H1 (cell line): ENCODE results near the gene GCM1.

Experiments
- ATF2 ChIP-seq: IDR thresholded peaks from 2 replicates; pipeline ENCODE4 v1.6.1; 2012; ENCODE audit warnings: low read length, inconsistent platforms
- BACH1 ChIP-seq: IDR thresholded peaks from 2 replicates; pipeline ENCODE4 v1.6.1; 2012; ENCODE audit warnings: low read length, improper control_type of control experiment
- BRCA1 ChIP-seq: IDR thresholded peaks from 2 replicates; pipeline ENCODE4 v1.6.1; 2012; ENCODE audit warnings: low read depth, low read length, improper control_type of control experiment
- CTCF ChIP-seq, 3 experiments: IDR thresholded peaks; 1 replicate in 2 of 3; 2 replicates in 1 of 3; pipeline versions ENCODE4 v1.5.1 to v1.6.1; 2011; ENCODE audit warnings: low read length in 3 of 3, mild to moderate bottlenecking in 3 of 3, inconsistent platforms in 2 of 3, low read depth in 1 of 3, moderate library complexity in 1 of 3; ENCODE audit not compliant: insufficient read depth in 1 of 3; ENCODE audit errors: control extremely low read depth in 1 of 3
- E2F6 ChIP-seq: IDR thresholded peaks from 2 replicates; pipeline ENCODE4 v1.6.1; 2012; ENCODE audit warnings: inconsistent platforms
- EP300 ChIP-seq, 2 experiments: IDR thresholded peaks; 1 replicate in 1 of 2; 2 replicates in 1 of 2; pipeline ENCODE4 v1.6.1; 2011 to 2012; ENCODE audit warnings: low read depth in 2 of 2, low read length in 2 of 2, mild to moderate bottlenecking in 2 of 2, borderline replicate concordance in 1 of 2, inconsistent platforms in 1 of 2, moderate library complexity in 1 of 2
- EZH2 ChIP-seq: fragments of 200-600 bp; sonication (generic); IDR thresholded peaks from 2 replicates; pipeline ENCODE4 v1.7.1; 2012; ENCODE audit warnings: low read depth, mild to moderate bottlenecking, moderate library complexity, low read length, inconsistent platforms; ENCODE audit not compliant: severe bottlenecking
- GABPA ChIP-seq: IDR thresholded peaks from 2 replicates; pipeline ENCODE4 v1.6.1; 2011; ENCODE audit warnings: mild to moderate bottlenecking, low read length, moderate library complexity, borderline replicate concordance; ENCODE audit not compliant: insufficient read depth
- KDM1A ChIP-seq: fragments of 200-600, 300-600 bp; sonication (generic); IDR thresholded peaks from 2 replicates; pipeline ENCODE4 v1.7.1; 2016; ENCODE audit warnings: mild to moderate bottlenecking, low read length, borderline replicate concordance
- POLR2A ChIP-seq, 2 experiments: IDR thresholded peaks; 1 replicate in 1 of 2; 2 replicates in 1 of 2; pipeline ENCODE4 v1.6.1; 2011; ENCODE audit warnings: low read depth in 2 of 2, low read length in 2 of 2, mild to moderate bottlenecking in 2 of 2; ENCODE audit errors: control extremely low read depth in 1 of 2
- POLR2AphosphoS5 ChIP-seq: IDR thresholded peaks from 2 replicates; pipeline ENCODE4 v1.6.1; 2011; ENCODE audit warnings: low read depth, low read length
- SAP30 ChIP-seq: fragments of 300-600 bp; sonication (generic); IDR thresholded peaks from 2 replicates; pipeline ENCODE4 v1.7.1; 2012; ENCODE audit warnings: low read length, moderate library complexity, mild to moderate bottlenecking, inconsistent platforms; ENCODE audit not compliant: insufficient read depth, insufficient replicate concordance
- SIN3A ChIP-seq, 2 experiments: IDR thresholded peaks in 1 of 2; conservative IDR thresholded peaks in 1 of 2; 2 replicates each; pipeline ENCODE4 v1.6.1; 2011 to 2012; ENCODE audit warnings: low read length in 2 of 2, improper control_type of control experiment in 1 of 2, low read depth in 1 of 2, mild to moderate bottlenecking in 1 of 2
- SP1 ChIP-seq: IDR thresholded peaks from 2 replicates; pipeline ENCODE4 v1.6.1; 2011; ENCODE audit warnings: low read depth, low read length

- TF ChIP-seq KDM1A = no peak
- TF ChIP-seq EZH2 = no peak
- TF ChIP-seq CTCF (IDR thresholded peaks at IDR 0.05; ENCODE audit: control extremely low read depth in 1 of 3, insufficient read depth in 1 of 3, low read depth in 1 of 3, low read length in 3 of 3) = no peak
- TF ChIP-seq SAP30 = no peak
- no peak for TF ChIP-seq EP300 (IDR thresholded peaks at IDR 0.05; ENCODE audit: borderline replicate concordance in 1 of 2, low read depth in 2 of 2, low read length in 2 of 2)
- TF ChIP-seq SIN3A (conservative IDR thresholded peaks at IDR 0.05 in 1 of 2, IDR thresholded peaks at IDR 0.05 in 1 of 2; ENCODE audit: low read depth in 1 of 2, low read length in 2 of 2) = no peak
- no peak for TF ChIP-seq SP1
- TF ChIP-seq ATF2 = no peak
- TF ChIP-seq BRCA1 = no peak
- no peak for TF ChIP-seq E2F6
- no peak for TF ChIP-seq GABPA
- TF ChIP-seq POLR2AphosphoS5 = no peak
- no peak for TF ChIP-seq POLR2A (IDR thresholded peaks at IDR 0.05; ENCODE audit: control extremely low read depth in 1 of 2, low read depth in 2 of 2, low read length in 2 of 2)
- no peak for TF ChIP-seq BACH1
These were observed 47.6 kb downstream of the GCM1 start for GRCh38 chr6:53101006-53101405.
